K562 (cell line): ENCODE data around the gene APCDD1L.

Experiments used
- ATF6 ChIP-seq: sonication (generic); formaldehyde crosslinking; IDR thresholded peaks from 2 replicates; pipeline ENCODE4 v1.4.0; 2020; ENCODE audit warnings: mild to moderate bottlenecking, missing genetic modification reagents
- GATAD2A ChIP-seq: fragments of 450-650 bp; IDR thresholded peaks from 2 replicates; pipeline ENCODE4 v1.6.1; 2017
- JUNB ChIP-seq: fragments of 450-650 bp; formaldehyde crosslinking; conservative IDR thresholded peaks from 2 replicates; pipeline ENCODE4 v1.4.0; 2020; ENCODE audit warnings: mild to moderate bottlenecking
- RBBP5 ChIP-seq: fragments of 200-600 bp; sonication (generic); IDR thresholded peaks from 2 replicates; pipeline ENCODE4 v1.6.1; 2012; ENCODE audit warnings: borderline replicate concordance, mild to moderate bottlenecking, low read length, control low read depth, inconsistent platforms; ENCODE audit not compliant: insufficient read depth, poor library complexity, severe bottlenecking
- ZNF282 ChIP-seq: sonication (generic); formaldehyde crosslinking; IDR thresholded peaks from 2 replicates; pipeline ENCODE4 v1.8.1; 2023; ENCODE audit warnings: missing genetic modification reagents
- ZNF511 ChIP-seq: sonication (generic); formaldehyde crosslinking; IDR thresholded peaks from 2 replicates; pipeline ENCODE4 v1.8.0; 2022; ENCODE audit warnings: mild to moderate bottlenecking, missing genetic modification reagents
- ZNF740 ChIP-seq, 3 experiments: fragments of 200-800 bp in 1 of 3; sonication (Bioruptor generic) in 1 of 3; sonication (generic) in 1 of 3; formaldehyde crosslinking in 1 of 3; IDR thresholded peaks; 2 replicates each; pipeline versions ENCODE4 v1.6.1 to v1.8.0; 2016 to 2022; ENCODE audit warnings: mild to moderate bottlenecking in 2 of 3, missing compliant biosample characterization in 2 of 3, missing genetic modification characterization in 2 of 3, missing genetic modification reagents in 1 of 3
- TF ChIP-seq, protein P1 (sequence below): fragments of 450-650 bp; formaldehyde crosslinking; IDR thresholded peaks from 2 replicates; pipeline ENCODE4 v1.4.0; 2022; ENCODE audit warnings: missing genetic modification characterization
- TF ChIP-seq, protein P2 (sequence below): fragments of 450-650 bp; IDR thresholded peaks from 2 replicates; pipeline ENCODE4 v1.6.1; 2016; ENCODE audit warnings: antibody characterized with exemption
- TF ChIP-seq, protein P3 (sequence below), 3 experiments: IDR thresholded peaks in 2 of 3; conservative IDR thresholded peaks in 1 of 3; 2 replicates each; pipeline ENCODE4 v1.5.1; 2011 to 2012; ENCODE audit warnings: low read length in 3 of 3, mild to moderate bottlenecking in 3 of 3, control low read depth in 2 of 3, improper control_type of control experiment in 1 of 3, inconsistent platforms in 1 of 3, low read depth in 1 of 3, mixed read lengths in 1 of 3, moderate library complexity in 1 of 3; ENCODE audit not compliant: insufficient read depth in 2 of 3

DNA sequence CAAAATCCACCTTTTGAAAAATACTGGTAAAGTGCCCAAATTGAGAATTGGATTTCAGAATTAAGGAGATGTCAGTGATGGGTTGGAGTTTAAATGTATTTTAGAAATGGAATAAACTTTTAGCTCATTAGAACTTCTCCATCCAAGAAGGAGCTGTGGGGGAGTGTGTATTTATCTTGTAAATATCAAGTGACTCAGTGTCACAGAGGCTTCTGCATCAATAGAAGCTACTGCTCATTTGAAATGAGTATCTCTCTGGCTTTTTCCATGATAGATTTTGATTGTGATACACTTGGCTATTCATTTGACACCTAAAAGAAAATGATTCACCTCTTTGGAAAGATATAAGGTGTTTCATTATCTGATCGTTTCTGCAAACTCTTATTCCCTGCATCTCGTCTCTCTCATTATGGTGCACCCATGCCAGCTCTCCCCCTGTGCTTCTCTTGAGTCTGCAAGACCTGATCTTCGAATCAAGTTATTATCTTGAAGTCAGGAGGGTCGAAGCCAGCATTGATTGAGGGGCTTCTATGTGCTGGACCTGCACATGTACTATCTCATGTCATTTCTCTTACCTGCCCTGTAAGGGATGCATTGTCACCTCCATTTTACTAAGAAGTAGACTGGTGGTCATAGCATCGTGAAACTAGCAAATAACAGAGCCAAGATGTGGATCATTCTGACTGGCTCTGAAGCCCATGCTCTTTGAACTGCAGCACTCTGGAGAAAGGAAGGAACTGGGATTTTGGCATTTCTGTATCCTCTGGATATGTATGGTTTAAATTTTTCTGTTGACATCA lies 96.0 kb downstream of the APCDD1L start:
- TF ChIP-seq, protein P1, sequence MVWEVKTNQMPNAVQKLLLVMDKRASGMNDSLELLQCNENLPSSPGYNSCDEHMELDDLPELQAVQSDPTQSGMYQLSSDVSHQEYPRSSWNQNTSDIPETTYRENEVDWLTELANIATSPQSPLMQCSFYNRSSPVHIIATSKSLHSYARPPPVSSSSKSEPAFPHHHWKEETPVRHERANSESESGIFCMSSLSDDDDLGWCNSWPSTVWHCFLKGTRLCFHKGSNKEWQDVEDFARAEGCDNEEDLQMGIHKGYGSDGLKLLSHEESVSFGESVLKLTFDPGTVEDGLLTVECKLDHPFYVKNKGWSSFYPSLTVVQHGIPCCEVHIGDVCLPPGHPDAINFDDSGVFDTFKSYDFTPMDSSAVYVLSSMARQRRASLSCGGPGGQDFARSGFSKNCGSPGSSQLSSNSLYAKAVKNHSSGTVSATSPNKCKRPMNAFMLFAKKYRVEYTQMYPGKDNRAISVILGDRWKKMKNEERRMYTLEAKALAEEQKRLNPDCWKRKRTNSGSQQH: no peak
- no peak for TF ChIP-seq RBBP5
- TF ChIP-seq GATAD2A: no peak
- no peak for TF ChIP-seq JUNB
- no peak for TF ChIP-seq ZNF740 (CRISPR knock-in tag; IDR thresholded peaks at IDR 0.05)
- no peak for TF ChIP-seq ZNF740 (tag; IDR thresholded peaks at IDR 0.05)
- TF ChIP-seq ATF6: no peak
- TF ChIP-seq, protein P2, sequence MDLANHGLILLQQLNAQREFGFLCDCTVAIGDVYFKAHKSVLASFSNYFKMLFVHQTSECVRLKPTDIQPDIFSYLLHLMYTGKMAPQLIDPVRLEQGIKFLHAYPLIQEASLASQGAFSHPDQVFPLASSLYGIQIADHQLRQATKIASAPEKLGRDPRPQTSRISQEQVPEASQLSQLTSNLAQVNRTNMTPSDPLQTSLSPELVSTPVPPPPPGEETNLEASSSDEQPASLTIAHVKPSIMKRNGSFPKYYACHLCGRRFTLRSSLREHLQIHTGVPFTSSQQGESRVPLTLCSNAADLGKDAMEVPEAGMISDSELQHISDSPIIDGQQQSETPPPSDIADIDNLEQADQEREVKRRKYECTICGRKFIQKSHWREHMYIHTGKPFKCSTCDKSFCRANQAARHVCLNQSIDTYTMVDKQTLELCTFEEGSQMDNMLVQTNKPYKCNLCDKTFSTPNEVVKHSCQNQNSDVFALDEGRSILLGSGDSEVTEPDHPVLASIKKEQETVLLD: no peak
- TF ChIP-seq ZNF511 (CRISPR knock-in tag): no peak
- TF ChIP-seq, protein P3, sequence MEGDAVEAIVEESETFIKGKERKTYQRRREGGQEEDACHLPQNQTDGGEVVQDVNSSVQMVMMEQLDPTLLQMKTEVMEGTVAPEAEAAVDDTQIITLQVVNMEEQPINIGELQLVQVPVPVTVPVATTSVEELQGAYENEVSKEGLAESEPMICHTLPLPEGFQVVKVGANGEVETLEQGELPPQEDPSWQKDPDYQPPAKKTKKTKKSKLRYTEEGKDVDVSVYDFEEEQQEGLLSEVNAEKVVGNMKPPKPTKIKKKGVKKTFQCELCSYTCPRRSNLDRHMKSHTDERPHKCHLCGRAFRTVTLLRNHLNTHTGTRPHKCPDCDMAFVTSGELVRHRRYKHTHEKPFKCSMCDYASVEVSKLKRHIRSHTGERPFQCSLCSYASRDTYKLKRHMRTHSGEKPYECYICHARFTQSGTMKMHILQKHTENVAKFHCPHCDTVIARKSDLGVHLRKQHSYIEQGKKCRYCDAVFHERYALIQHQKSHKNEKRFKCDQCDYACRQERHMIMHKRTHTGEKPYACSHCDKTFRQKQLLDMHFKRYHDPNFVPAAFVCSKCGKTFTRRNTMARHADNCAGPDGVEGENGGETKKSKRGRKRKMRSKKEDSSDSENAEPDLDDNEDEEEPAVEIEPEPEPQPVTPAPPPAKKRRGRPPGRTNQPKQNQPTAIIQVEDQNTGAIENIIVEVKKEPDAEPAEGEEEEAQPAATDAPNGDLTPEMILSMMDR (IDR thresholded peaks at IDR 0.05 in 2 of 3, conservative IDR thresholded peaks at IDR 0.05 in 1 of 3; ENCODE audit: insufficient read depth in 2 of 3, low read depth in 1 of 3, low read length in 3 of 3): no peak
- TF ChIP-seq ZNF282 (CRISPR knock-in tag): no peak
